ENCODE measurements around the gene OR2T29.
A peak's percentile ranks its signal among the peaks of the same experiment; 100 is the strongest.
"Not testable (repeated sequence)": the region's sequence is repeated elsewhere in the genome, so short reads cannot be mapped to it uniquely, and the experiment has no call there.

OR2T29 gene, protein sequence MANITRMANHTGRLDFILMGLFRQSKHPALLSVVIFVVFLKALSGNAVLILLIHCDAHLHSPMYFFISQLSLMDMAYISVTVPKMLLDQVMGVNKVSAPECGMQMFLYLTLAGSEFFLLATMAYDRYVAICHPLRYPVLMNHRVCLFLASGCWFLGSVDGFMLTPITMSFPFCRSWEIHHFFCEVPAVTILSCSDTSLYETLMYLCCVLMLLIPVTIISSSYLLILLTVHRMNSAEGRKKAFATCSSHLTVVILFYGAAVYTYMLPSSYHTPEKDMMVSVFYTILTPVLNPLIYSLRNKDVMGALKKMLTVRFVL

DNA sequence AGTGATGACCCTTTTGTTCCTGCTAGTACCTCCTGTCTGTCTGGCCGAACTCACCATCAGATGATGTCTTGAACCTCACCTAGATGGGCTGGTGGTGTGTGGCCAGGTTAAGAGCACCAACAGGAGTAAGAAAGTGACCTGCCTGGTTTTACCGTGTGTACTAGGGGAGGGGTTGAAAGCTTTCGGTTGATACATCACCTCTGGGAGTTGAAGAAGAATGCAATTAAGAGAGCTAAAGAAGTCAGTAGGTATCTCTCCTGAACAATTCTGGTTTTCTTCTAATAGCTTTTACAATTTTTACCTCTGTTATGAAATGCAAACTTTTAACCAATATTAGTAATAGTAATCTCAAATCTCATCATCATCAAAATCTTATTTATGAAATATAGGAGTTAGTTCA lies at the start of gene OR2T29:
Gene OR2T29 (minus strand): TSS at position 101 of the 400 bp plus-strand sequence. CDS start 3,281 bp downstream, outside the sequence.
- DNase-seq (ENCODE audit: low spot score), result not testable (repeated sequence)

DNA sequence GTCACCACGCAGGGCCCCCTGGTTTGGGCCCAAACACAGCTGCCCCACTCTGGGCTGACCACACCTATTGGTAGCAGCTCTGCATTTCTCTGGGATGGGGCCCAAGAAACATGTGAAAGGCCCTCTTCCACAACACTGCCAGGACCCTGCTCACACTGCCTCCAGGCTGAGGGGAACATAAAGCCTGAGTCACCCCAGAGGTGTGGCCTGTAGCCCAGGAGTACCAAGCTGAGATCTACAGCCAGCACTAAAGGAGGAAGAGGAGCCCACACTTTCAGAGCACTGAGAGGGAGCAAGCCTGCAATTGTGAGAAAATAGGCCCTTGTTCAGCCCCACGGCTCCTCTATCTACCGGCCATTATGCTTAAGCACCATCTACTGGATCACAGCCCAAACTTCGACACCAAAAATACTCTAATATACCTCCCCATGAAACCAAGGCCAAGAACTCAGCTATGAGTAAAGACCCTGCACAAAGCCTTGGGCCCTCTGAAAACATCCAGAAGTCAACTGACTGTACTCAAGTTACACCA lies 49.4 kb upstream of the OR2T29 start:
- DNase-seq (ENCODE audit: low spot score), result no peak

DNA sequence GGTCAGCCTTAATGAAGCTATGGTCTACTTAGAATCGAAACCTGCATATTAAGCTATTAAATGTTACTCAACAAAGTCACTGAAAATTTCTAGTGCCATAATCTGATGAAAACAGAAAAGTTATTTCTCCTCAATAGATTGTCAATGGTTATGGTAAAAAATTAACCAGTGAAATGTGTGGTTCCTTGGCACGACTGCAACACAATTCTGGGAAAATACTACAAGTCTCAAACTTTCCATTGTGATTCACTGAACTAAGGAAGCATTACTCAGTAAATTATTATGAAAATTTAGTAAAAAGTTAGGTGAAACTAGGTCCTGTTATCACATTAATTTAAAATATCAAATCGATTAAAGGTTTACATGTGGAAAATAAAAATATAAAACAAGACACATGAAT lies 47.7 kb upstream of the OR2T29 start:
- no peak for DNase-seq (ENCODE audit: low spot score)

DNA sequence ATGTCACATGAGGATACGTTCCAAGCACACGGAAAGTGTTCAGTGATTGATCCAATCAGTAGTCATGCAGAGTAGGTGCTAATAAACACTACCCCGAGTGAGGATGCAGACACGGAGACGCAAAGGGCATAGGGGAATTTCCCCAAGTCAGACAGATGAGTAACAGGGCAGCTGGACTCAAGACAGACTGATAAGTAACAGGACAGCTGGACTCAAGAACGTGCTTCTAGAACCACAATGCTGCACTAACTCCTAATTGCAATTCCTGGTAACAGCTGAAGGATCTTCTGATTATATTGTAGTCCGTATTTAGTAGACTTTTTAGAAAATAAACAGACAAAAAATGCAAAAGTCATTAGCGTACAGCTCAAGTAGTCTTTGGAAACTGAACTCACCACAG lies 36.8 kb upstream of the OR2T29 start:
- DNase-seq (ENCODE audit: low spot score), result no peak

DNA sequence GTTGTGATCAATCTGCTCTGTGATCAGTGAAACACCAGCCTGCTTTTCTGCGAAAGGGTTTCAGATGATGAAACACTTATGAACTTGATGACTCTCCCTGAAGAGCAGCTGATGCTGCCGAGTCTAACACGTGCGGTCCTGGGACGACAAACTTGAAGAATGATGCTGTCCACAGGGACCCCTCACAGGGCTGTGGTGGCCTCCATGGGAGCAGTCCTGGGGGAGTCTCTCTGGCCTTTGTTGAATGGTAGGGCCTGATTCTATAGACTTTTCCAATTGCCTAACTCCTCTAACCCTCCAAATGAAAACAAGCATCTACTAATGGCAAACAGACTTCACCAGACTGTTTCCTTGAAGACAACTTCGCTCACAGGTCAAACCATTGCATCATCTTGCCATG lies 35.0 kb upstream of the OR2T29 start, which contains the start of gene OR2T10:
Gene OR2T10 (minus strand): TSS at position 112 of the 400 bp plus-strand sequence. CDS start 3,932 bp downstream, outside the sequence.
- DNase-seq (ENCODE audit: low spot score), result no peak

DNA sequence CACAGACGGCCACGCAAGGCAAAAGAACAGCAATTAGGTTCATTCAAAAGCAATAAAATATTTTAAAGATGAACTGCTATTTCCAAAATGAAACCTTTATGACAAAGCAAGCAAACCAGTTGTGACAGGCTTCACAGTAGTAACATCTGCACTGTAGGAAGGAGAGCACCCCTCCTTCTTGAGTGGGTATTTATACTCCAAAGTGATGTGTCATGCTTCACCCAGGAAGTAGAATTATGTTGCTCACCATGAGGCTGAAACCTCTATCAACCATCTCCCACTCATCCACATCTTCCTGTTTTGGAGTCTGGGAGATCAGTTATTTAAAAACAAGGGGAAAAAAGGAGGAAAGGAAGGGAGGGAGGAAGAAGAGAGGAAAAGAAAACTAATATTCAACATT lies 34.0 kb upstream of the OR2T29 start:
- DNase-seq (ENCODE audit: low spot score), result no peak

DNA sequence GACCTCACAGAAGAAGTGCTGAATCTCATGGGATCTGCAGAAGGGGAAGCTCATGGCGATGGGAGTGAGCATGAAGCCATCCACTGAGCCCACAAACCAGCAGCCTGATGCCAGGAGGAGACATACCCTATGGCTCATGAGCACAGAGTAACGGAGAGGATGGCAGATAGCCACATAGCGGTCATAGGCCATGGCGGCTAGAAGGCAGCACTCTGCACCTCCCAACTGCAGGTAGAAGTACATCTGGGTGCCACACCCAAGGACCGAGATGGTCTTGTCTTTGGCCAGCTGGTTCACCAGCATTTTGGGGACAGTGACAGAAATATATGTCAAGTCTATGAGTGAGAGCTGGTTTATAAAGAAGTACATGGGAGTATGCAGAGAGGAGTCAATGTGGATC lies 30.7 kb upstream of the OR2T29 start:
- no peak for DNase-seq (ENCODE audit: low spot score)

DNA sequence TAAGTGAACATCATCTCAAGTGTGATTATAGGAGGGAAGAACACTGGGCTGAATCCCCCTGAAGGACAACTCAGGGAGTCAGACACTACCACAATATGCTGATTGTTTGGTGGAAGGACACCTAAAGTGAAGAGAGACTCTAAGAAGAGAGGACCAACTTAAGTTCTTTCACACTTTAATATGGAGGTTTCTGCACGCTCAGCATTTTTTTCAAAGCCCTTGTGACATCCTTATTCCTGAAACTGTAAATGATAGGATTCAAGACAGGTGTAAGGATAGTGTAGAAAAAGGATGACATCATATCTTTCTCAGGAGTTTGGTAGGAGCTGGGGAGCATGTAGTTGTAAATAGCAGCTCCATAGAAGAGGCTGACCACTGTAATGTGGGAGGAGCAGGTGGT lies 30.1 kb upstream of the OR2T29 start:
- no peak for DNase-seq (ENCODE audit: low spot score)

DNA sequence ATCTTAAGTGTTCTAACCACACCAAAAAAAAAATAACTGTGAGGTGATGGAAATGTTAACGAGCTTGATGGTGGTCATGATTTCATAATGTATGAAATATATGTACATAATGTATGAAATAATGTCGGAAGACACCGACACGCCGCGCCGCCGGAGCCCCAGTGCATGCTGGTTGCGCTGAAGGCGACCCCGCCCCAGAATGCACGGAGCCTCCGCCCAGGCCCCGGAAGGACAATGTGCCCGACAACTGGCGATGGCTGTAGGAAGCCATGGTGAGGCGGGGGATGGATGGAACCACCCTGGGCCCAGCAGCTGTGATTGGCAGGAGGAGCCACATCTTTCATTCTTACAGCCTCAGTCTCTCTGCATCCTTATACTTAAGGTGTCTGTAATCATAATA lies 27.5 kb upstream of the OR2T29 start:
- no peak for DNase-seq (ENCODE audit: low spot score)

DNA sequence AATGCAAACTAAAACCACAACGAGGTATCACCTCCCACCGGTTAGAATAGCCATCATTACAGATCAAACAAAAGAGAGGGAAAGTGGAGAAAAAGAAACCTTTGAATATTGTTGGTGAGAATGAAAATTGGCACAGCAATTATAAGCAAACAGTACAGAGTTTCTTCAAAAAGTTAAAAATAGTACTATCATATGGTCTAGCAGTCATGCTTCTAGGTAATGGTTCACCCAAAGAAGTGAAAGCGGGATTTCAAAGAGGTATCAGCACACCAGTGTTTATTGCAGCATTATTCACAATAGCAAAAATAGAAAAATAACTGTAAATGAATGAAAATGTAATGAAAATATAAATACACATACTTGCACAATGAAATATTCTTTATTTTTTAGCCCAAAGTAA lies 26.8 kb upstream of the OR2T29 start:
- DNase-seq (ENCODE audit: low spot score), result no peak

DNA sequence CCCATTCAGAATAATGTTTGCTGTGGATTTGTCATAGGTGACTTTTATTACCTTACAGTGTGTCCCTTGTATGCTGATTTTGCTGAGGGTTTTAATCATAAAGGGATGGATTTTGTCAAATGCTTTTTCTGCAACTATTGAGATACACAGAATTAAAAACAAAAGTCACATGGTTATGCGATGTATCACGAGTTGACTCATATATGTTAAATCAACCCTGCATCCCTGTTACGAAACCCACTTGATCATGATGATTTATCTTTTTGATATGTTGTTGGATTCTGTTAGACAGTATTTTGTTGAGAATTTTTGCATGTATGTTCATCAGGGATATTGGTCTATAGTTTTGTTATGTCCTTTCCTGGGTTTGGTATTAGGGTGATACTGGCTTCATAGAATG lies 22.7 kb upstream of the OR2T29 start:
- DNase-seq (ENCODE audit: low spot score), result no peak

DNA sequence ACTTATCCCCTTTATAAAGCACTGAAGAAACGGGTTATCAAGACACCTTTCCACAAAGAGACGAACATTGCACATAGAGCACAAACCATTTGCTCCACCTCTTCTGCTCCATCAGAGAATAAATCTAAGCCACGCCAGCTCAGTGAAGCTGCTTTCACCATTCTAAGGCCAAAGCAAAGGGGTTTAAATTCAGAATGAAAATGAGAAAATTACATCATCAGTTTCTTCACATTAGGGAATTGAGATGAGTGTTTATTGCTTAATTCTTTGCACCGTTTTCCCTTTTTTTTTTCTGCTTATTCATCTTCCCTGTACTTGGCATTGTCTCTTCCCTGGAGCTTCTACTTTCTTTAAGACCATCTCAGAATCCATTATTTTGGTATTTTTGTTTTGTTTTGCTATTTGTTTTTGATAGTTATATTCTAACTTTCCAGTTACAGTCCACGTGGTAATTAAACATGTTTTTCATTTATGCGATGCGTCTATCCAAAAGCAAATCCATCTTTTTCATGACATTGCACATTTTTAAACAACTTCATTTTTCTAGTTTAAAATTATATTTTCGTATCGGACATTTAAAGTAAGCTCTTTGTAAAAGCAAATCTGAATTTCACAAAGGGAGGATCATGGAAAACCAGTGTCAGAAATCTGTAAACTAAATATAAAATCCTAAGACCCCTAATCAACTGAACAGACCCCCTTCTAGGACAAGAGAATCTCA lies 13.8 kb upstream of the OR2T29 start:
- no peak for DNase-seq (ENCODE audit: low spot score)

DNA sequence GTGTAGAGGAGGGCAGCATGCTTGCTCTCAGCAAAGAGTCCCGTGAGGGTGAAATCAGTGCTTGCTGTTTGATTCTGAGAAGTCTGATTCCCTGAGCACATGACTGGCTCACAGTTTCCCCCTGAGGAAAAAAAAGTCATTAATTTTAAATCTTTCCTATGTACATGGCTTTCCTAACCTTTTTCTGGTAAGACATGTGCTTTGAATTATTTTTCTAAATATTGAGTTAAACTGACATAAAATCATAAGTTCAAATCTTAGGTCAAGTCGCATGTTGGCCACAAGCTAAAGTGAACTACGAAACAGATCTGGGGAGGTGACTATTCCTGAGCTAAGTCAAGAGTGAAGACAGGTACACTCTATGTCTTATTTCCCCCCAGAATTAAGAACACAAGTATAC lies 12.1 kb upstream of the OR2T29 start, which contains the start of gene OR2T34:
Gene OR2T34 (minus strand): TSS at position 101 of the 400 bp plus-strand sequence. CDS start 0 bp downstream, at position 101.
- DNase-seq (ENCODE audit: low spot score), result not testable (repeated sequence)

DNA sequence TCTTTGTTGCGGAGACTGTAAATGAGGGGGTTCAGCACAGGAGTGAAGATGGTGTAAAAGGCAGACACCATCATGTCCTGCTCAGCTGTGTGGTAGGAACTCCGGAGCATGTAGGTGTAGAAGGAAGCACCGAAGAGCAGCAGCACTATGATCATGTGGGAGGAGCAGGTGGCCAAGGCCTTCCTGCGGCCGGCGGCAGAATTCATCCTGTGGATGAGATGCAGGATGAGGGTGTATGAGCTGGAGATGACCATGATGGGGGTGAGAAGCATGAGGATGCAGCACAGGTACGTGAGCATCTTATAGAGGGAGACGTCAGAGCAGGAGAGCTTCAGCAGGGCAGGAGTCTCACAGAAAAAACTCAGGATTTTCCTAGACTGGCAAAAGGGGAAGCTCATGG lies 11.3 kb upstream of the OR2T29 start:
- DNase-seq (ENCODE audit: low spot score), result not testable (repeated sequence)

DNA sequence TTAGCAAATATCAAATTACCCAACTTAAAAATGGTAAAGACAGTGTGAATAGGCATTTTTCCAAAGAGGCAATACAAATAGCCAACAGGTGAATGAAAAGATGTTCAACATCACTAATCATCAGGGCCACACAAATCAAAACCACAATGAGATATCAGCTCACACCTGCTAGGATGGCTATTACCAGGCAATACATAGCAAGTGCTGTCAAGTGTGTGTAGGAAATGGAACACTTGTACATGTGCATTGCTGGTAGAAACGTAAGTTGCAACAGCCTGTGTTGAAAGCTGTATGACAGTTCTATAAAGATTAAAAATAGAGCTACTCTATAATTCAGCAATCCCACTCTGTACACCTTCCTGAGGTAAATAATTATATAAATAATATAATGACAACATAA lies 9.5 kb upstream of the OR2T29 start:
- DNase-seq (ENCODE audit: low spot score), result not testable (repeated sequence)

DNA sequence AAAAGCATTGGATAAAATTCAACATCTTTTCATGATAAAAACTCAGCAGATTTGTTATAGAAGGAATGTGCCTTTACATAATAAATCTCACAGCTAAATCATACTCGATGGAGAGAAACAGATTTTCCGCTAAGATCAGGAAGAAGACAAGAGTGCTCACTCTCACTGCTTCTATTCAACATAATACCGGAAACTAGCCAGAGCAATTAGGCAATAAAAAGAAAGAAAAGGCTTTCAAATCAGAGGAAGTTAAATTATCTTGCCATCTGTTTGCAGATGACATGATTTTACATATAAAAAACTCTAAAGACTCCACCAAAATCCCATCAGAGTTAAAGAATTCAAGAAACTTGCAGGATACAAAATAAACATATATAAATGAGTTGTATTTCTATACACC lies 8.2 kb upstream of the OR2T29 start:
- not testable (repeated sequence) for DNase-seq (ENCODE audit: low spot score)

DNA sequence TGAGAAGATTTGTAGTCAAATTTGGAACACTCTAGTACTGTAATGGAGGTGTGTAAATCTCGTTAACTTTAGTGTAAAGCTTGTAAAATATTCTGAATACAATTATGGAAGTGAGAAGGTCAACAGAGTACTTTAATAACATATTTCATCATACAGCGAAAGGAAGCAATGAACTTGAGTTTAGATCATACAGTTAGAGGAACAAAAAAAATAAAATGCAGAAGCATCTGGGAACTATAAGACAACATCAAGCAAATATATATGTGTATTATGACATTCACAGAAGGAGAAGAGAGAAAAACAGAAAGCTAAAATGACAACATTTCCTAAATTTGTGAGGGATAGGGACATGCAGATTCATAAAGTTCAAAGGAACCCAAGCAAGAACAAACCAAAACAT lies 6.5 kb upstream of the OR2T29 start:
- not testable (repeated sequence) for DNase-seq (ENCODE audit: low spot score)

DNA sequence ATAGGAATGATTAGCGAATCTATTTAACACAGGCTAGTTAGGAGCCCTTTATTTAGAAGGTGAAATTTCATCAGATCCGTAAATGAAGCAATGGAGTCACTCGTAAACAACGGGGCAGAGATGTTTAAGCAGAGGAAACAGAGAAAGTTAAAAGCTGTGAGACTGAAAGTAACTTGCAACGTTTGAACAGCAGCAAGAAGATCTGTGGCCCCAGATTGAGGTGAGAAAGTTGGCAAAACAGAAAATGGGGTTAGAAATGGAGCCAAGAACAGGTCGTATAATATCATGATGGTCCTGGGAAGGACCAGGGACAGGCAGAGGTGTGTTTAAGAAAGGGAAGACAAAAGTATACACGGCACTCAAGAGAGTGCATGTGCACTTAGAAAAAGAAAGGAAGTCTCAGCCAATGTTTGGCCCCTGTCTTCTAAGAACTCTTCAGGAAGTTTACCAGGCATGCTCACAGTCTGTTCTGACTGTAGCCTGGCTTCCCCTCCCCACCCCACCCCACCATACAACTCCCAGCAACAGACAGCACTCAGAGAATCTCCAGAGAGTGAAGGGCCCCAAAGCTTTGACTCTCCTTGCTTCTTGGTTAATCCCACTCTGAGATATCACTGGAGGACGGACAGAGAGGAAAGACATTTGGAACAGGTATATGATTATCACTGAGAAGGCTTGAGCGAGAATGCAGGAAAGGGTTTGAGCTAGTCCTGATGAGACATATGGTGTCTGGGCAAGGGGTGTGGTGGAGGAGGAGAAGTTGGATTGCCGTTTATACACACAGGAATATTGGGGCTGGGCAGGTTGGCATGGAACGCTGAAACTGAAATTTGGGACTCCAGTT lies 3.2 kb upstream of the OR2T29 start:
- peak; percentile 24 for DNase-seq (ENCODE audit: low spot score)

DNA sequence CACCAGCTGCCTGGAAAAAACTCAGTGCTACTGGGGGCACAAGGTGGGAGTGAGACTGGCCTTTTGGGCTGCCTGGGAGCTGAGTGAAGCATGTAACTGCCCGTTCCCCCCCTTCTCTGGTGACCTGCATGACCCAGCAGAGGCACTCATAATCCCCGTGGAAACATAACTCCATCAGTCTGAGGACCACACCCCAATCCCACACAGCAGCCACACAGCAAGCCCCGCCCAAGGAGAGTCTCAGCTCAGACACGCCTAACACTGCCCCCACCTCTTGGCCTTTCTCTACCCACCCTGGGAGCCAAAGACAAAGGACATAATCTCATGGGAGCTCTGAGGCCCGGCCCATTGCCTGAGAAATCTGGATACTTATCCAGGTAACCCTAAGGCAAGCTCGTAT lies 11.5 kb downstream of the OR2T29 start:
- not testable (repeated sequence) for DNase-seq (ENCODE audit: low spot score)

DNA sequence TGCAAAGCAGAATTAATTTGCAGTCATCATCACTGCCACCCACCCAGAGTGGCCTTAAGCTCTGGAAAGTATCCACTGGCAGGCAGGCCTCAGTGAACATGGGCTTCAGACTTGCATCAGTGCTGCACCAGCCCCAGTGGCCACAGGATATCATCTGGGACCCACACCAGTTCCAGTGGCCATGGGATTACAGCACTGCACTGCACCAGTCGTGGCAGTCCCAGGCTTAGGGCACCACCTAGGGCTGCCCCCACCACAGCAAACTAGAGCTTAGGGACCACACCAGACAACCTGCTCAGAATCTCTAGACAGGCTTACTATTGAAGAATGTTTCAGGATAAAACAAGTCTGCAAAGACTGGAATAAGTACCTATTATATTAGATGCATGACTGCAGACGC lies 15.2 kb downstream of the OR2T29 start:
- not testable (repeated sequence) for DNase-seq (ENCODE audit: low spot score)

DNA sequence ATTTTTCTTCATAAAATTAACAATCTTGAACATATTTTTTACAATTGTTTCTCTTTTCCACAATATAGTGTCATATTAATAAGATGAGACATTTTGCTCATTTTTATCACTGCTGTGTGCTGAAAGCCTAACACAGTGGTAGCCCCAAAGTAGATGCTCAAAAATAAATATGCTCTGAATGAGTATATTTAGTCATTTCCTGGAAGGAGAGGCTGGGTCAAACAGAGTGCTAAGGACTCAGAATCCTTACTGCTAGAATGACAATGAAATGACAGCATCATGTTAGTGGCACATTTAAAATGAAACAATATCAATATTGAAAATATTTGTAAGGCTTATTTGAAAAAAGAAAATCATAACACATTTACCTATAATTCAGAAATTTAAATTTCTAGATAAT lies 25.1 kb downstream of the OR2T29 start:
- DNase-seq (ENCODE audit: low spot score), result not testable (repeated sequence)

DNA sequence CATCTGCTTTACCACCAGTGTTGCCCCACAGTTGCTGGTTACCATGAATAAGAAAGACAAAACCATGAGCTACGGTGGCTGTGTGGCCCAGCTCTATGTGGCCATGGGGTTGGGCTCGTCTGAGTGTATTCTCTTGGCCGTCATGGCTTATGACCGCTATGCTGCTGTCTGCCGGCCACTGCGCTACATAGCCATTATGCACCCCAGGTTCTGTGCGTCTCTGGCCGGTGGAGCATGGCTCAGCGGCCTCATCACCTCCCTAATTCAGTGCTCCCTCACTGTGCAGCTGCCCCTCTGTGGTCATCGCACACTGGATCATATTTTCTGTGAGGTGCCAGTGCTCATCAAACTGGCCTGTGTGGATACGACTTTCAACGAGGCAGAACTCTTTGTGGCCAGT lies 40.7 kb downstream of the OR2T29 start:
- DNase-seq (ENCODE audit: low spot score), result no peak
